NCI-H1105 (cell line): Measurements from ENCODE around the gene RHO.
"Not testable (repeated sequence)": the region's sequence is repeated elsewhere in the genome, so short reads cannot be mapped to it uniquely, and the experiment has no call there.

Experiments
- DNase-seq: peaks from one replicate; lab custom pipeline; 2025; lab: John Stamatoyannopoulos, UW

The RHO gene

GRCh38 chr3:129543156-129543790 is 14.8 kb downstream of the RHO start, which contains the start of gene H1-8:
Gene H1-8 (plus strand): TSS chr3:129543175. CDS start chr3:129543219, 44 bp downstream.
- DNase-seq = no peak

- no peak for DNase-seq
Observed at GRCh38 chr3:129543999-129544398, 15.6 kb downstream of the RHO start.

GRCh38 chr3:129545951-129546350 is 17.5 kb downstream of the RHO start:
- DNase-seq = not testable (repeated sequence)

- DNase-seq = no peak
Observed at GRCh38 chr3:129547241-129547640, 18.8 kb downstream of the RHO start.

GRCh38 chr3:129548104-129548965 is 19.9 kb downstream of the RHO start:
- no peak for DNase-seq

GRCh38 chr3:129549006-129549800 is 20.8 kb downstream of the RHO start:
- no peak for DNase-seq

- DNase-seq = no peak
Observed at GRCh38 chr3:129549805-129550204, 21.4 kb downstream of the RHO start.

- no peak for DNase-seq
Observed at GRCh38 chr3:129552287-129553050, 24.0 kb downstream of the RHO start.

GRCh38 chr3:129553171-129553570 is 24.7 kb downstream of the RHO start:
- no peak for DNase-seq

- no peak for DNase-seq
Observed at GRCh38 chr3:129553719-129554118, 25.3 kb downstream of the RHO start.

GRCh38 chr3:129554356-129555152 is 26.1 kb downstream of the RHO start:
- no peak for DNase-seq

- no peak for DNase-seq
Observed at GRCh38 chr3:129555153-129555550, 26.7 kb downstream of the RHO start.

GRCh38 chr3:129555616-129556357 is 27.3 kb downstream of the RHO start:
- no peak for DNase-seq

GRCh38 chr3:129556358-129556695 is 27.9 kb downstream of the RHO start:
- DNase-seq = no peak

GRCh38 chr3:129556890-129557547 is 28.6 kb downstream of the RHO start:
- DNase-seq = no peak

GRCh38 chr3:129557548-129557894 is 29.1 kb downstream of the RHO start:
- DNase-seq = no peak

- no peak for DNase-seq
Observed at GRCh38 chr3:129558081-129558771, 29.8 kb downstream of the RHO start.

GRCh38 chr3:129558772-129559564 is 30.5 kb downstream of the RHO start:
- DNase-seq = no peak
